Duodenal mucosa (tissue), 2 donors: Measurements from ENCODE around the gene REPS2.

Source experiments
- H3K27ac ChIP-seq: one replicate; pipeline ENCODE4 v1.7.0; 2013; ENCODE audit warnings: low read depth, low read length
- H3K27me3 ChIP-seq, 2 donors: one replicate each; pipeline ENCODE4 v1.7.0; 2013; ENCODE audit warnings: low read length in 2 of 2, control low read depth in 1 of 2; ENCODE audit not compliant: insufficient read depth in 2 of 2, control insufficient read depth in 1 of 2
- H3K36me3 ChIP-seq, 2 donors: one replicate each; pipeline ENCODE4 v1.7.0; 2013; ENCODE audit warnings: low read length in 2 of 2, control low read depth in 1 of 2; ENCODE audit not compliant: insufficient read depth in 2 of 2, control insufficient read depth in 1 of 2
- H3K4me1 ChIP-seq, 2 donors: one replicate each; pipeline ENCODE4 v1.7.0; 2013; ENCODE audit warnings: low read length in 2 of 2, control low read depth in 1 of 2; ENCODE audit not compliant: insufficient read depth in 2 of 2, control insufficient read depth in 1 of 2
- H3K4me3 ChIP-seq, 2 donors: one replicate each; pipeline ENCODE4 v1.7.0; 2013; ENCODE audit warnings: low read length in 2 of 2, low read depth in 1 of 2
- H3K9ac ChIP-seq, 2 donors: one replicate each; pipeline ENCODE4 v1.7.0; 2013; ENCODE audit warnings: low read length in 2 of 2, low read depth in 1 of 2
- H3K9me3 ChIP-seq, 2 donors: one replicate each; pipeline ENCODE4 v1.7.0; 2013; ENCODE audit warnings: low read length in 2 of 2, control low read depth in 1 of 2; ENCODE audit not compliant: control insufficient read depth in 1 of 2

REPS2 gene

GRCh38 chrX:17020356-17020755, 73.9 kb downstream of the REPS2 start:
- Histone ChIP-seq H3K27ac (no peak overlapping the region), H3K27me3 (no peaks in the 10 kb centered on the region), H3K9me3 (no peaks in the 10 kb centered on the region), H3K9ac (no peak overlapping the region), H3K4me3 (no peak overlapping the region), H3K4me1 (peaks cover under 1 to 9% of the 10 kb centered on the region in 2 donors), H3K36me3 (no peaks in the 10 kb centered on the region)

- Histone ChIP-seq H3K27ac (no peak overlapping the region), H3K4me1 (peaks cover 3 to 9% of the 10 kb centered on the region in 2 donors), H3K4me3 (no peak overlapping the region), H3K9ac (no peak overlapping the region), H3K36me3 (no peaks in the 10 kb centered on the region), H3K27me3 (no peaks in the 10 kb centered on the region), H3K9me3 (no peaks in the 10 kb centered on the region)
These were observed 74.7 kb downstream of the REPS2 start for GRCh38 chrX:17020851-17021821.

- Histone ChIP-seq H3K27me3 (no peaks in the 10 kb centered on the region), H3K9ac (no peak overlapping the region), H3K9me3 (no peaks in the 10 kb centered on the region), H3K27ac (no peak overlapping the region), H3K4me1 (peaks cover 3 to 9% of the 10 kb centered on the region in 2 donors), H3K36me3 (no peaks in the 10 kb centered on the region), H3K4me3 (no peak overlapping the region)
These were observed 75.6 kb downstream of the REPS2 start for GRCh38 chrX:17021851-17022604.

GRCh38 chrX:17023661-17024060, 77.2 kb downstream of the REPS2 start:
- Histone ChIP-seq H3K4me1 (peaks cover 3 to 9% of the 10 kb centered on the region in 2 donors), H3K9me3 (no peaks in the 10 kb centered on the region), H3K36me3 (no peaks in the 10 kb centered on the region), H3K27me3 (no peaks in the 10 kb centered on the region), H3K4me3 (no peak overlapping the region), H3K9ac (no peak overlapping the region), H3K27ac (no peak overlapping the region)

- no peak overlapping the region for H3K4me3 ChIP-seq
- no peaks in the 10 kb centered on the region for H3K27me3 ChIP-seq
- no peaks in the 10 kb centered on the region for H3K9me3 ChIP-seq
- peak overlapping the region in 1 of 2 donors; percentile 32 for H3K9ac ChIP-seq
- H3K4me1 ChIP-seq = peaks cover 3 to 9% of the 10 kb centered on the region in 2 donors
- peak overlapping the region; percentile 10 for H3K27ac ChIP-seq
- no peaks in the 10 kb centered on the region for H3K36me3 ChIP-seq
These were observed 78.4 kb downstream of the REPS2 start for GRCh38 chrX:17024886-17025285.

GRCh38 chrX:17025621-17026302, 79.3 kb downstream of the REPS2 start:
- no peaks in the 10 kb centered on the region for H3K27me3 ChIP-seq
- H3K4me1 ChIP-seq = peaks cover 3 to 9% of the 10 kb centered on the region in 2 donors
- H3K9ac ChIP-seq = peak overlapping the region in 1 of 2 donors; percentile 10
- peak overlapping the region in 1 of 2 donors; percentile 50 for H3K4me3 ChIP-seq
- H3K27ac ChIP-seq = no peak overlapping the region
- no peaks in the 10 kb centered on the region for H3K9me3 ChIP-seq
- no peaks in the 10 kb centered on the region for H3K36me3 ChIP-seq

GRCh38 chrX:17027931-17028330, 81.5 kb downstream of the REPS2 start:
- Histone ChIP-seq H3K4me1 (peaks cover 3 to 15% of the 10 kb centered on the region in 2 donors), H3K27ac (no peak overlapping the region), H3K9me3 (no peaks in the 10 kb centered on the region), H3K9ac (no peak overlapping the region), H3K36me3 (no peaks in the 10 kb centered on the region), H3K27me3 (no peaks in the 10 kb centered on the region), H3K4me3 (no peak overlapping the region)

- H3K9me3 ChIP-seq = no peaks in the 10 kb centered on the region
- H3K36me3 ChIP-seq = no peaks in the 10 kb centered on the region
- no peak overlapping the region for H3K9ac ChIP-seq
- H3K27ac ChIP-seq = no peak overlapping the region
- no peak overlapping the region for H3K4me3 ChIP-seq
- no peaks in the 10 kb centered on the region for H3K27me3 ChIP-seq
- peaks cover 3 to 15% of the 10 kb centered on the region in 2 donors for H3K4me1 ChIP-seq
These were observed 81.9 kb downstream of the REPS2 start for GRCh38 chrX:17028356-17028755.

GRCh38 chrX:17030092-17030491, 83.6 kb downstream of the REPS2 start:
- Histone ChIP-seq H3K4me1 (peaks cover 3 to 15% of the 10 kb centered on the region in 2 donors), H3K9ac (no peak overlapping the region), H3K4me3 (no peak overlapping the region), H3K27me3 (no peaks in the 10 kb centered on the region), H3K36me3 (no peaks in the 10 kb centered on the region), H3K27ac (no peak overlapping the region), H3K9me3 (no peaks in the 10 kb centered on the region)
